Heart left ventricle (tissue), 16 donors: ENCODE measurements around the gene DNM2. TPM values are rescaled to one million over a fixed set of nuclear protein-coding genes. Genes with fewer than 3 reads are reported as not detected.

Source experiments
- ATAC-seq, 4 donors: fragments of 200-7000 bp; cut with Tn5 transposase; one replicate each; pipeline ENCODE4 v1.9.1; 2020 to 2022; ENCODE audit warnings: moderate library complexity in 4 of 4, mild to moderate bottlenecking in 3 of 4, moderate number of reproducible peaks in 1 of 4
- DNase-seq, 5 donors: peaks; one replicate each; pipeline ENCODE4 v3.0.0-alpha.2; 2020
- H3K27ac ChIP-seq, 12 donors: fragments of 200-600 bp; sonication (generic) in 4 of 12; one replicate each; pipeline versions ENCODE4 v1.5.0 to v1.8.0; 2016 to 2022; ENCODE audit warnings: mild to moderate bottlenecking in 2 of 12
- H3K27me3 ChIP-seq, 9 donors: fragments of 200-600 bp; sonication (generic) in 2 of 9; one replicate each; pipeline versions ENCODE4 v1.5.1 to v1.8.0; 2016 to 2022; ENCODE audit warnings: mild to moderate bottlenecking in 3 of 9
- H3K36me3 ChIP-seq, 9 donors: fragments of 200-600 bp; sonication (generic) in 2 of 9; one replicate each; pipeline versions ENCODE4 v1.5.0 to v1.8.0; 2018 to 2022; ENCODE audit warnings: mild to moderate bottlenecking in 2 of 9
- H3K4me1 ChIP-seq, 12 donors: fragments of 200-600 bp; sonication (generic) in 4 of 12; one replicate each; pipeline versions ENCODE4 v1.5.0 to v1.8.0; 2016 to 2022; ENCODE audit warnings: mild to moderate bottlenecking in 3 of 12
- H3K4me3 ChIP-seq, 12 donors: fragments of 200-600 bp; sonication (generic) in 4 of 12; one replicate each; pipeline versions ENCODE4 v1.5.0 to v1.8.0; 2017 to 2022; ENCODE audit warnings: mild to moderate bottlenecking in 9 of 12, moderate library complexity in 4 of 12
- H3K9me3 ChIP-seq, 12 donors: fragments of 200-600 bp; sonication (generic) in 4 of 12; one replicate each; pipeline versions ENCODE4 v1.5.0 to v1.8.0; 2016 to 2022; ENCODE audit warnings: mild to moderate bottlenecking in 1 of 12
- POLR2A ChIP-seq, 2 donors: fragments of 450-650 bp; IDR thresholded peaks; one replicate each; pipeline ENCODE4 v1.6.1; 2017; ENCODE audit warnings: antibody characterized with exemption in 2 of 2, mild to moderate bottlenecking in 2 of 2, moderate library complexity in 2 of 2
- WGBS, 4 donors: extraction: QIAGEN DNeasy Blood & Tissue Kit in 2 of 4; methylation state at CpG; one replicate each; pipeline versions ENCODE4 v1.1.5 to v1.1.7; 2013 to 2018; 5-methylcytosine and 5-hydroxymethylcytosine counted together
- intact Hi-C, 10 donors: fragments of 100-400 bp; cut with DNase I; formaldehyde crosslinking; loops; one replicate each; pipeline versions ENCODE4 v1.11.1 to v1.14.2; 2022
- polyA plus RNA-seq, 2 donors: library from polyadenylated mRNA; stranded (reverse); fragments of 200-250 nt; gene quantifications; one replicate each; pipeline ENCODE4 v1.2.3, GENCODE V29; 2013
- total RNA-seq, 9 donors: library from RNA; depleted of rRNA in 2 of 9; stranded (reverse); fragments of >200 nt in 2 of 9; fragmentation: NEBNext Ultra II Directional in 3 of 9; extraction: Animal tissue kit (Norgen Biotek cat#: 25700) in 3 of 9; gene quantifications; one replicate each; pipeline versions ENCODE4 v1.1.0 to v1.2.4, GENCODE V29; 2016 to 2023
- TF ChIP-seq, protein P1 (sequence below), 12 donors: fragments of 200-600 bp; sonication (generic) in 4 of 12; IDR thresholded peaks; one replicate each; pipeline versions ENCODE4 v1.5.0 to v1.8.0; 2018 to 2022; ENCODE audit warnings: antibody characterized with exemption in 12 of 12, mild to moderate bottlenecking in 5 of 12
- donor health status: ischemic (EF 13 %, LVEDD 7.1; RV severe dilation, severe dysfunction).
- donor health status: healthy with polysubstance abuse.
- donor health status: DM: no; HTN: yes; CAD: no.
- donor health status: DM: no; HTN: no; CAD: no.
- donor health status: ischemic (EF 25% LVEDD 6.9; RV normal size, moderate dysfunction).
- donor health status: ischemic (EF 25% LVEDD 5.7; RV mildly dilated, moderate dysfunction).
- donor health status: healthy.
- donor health status: DM: yes; HTN: yes; CAD: no.
- donor health status: ischemic (EF 35%, LVEDD 5.7; RV mildly dilated, moderate dysfunction).
- donor health status: nonischemic (EF 11% LVEDD 7.7; RV severe dilation, severe dysfunction).
- donor health status: DM: yes; HTN: yes; CAD: no.
- donor health status: PGD.
- donor health status: ischemic (EF 29% LVEDD 5.4; RV normal size, mild dysfunction).
- donor health status: nonischemic (EF 23%, LVEDD 6.1; RV moderate dilation, normal function).

Gene DNM2
- total and polyA plus RNA-seq, 11 donors = 98.9 to 204 (median 131) TPM

DNA sequence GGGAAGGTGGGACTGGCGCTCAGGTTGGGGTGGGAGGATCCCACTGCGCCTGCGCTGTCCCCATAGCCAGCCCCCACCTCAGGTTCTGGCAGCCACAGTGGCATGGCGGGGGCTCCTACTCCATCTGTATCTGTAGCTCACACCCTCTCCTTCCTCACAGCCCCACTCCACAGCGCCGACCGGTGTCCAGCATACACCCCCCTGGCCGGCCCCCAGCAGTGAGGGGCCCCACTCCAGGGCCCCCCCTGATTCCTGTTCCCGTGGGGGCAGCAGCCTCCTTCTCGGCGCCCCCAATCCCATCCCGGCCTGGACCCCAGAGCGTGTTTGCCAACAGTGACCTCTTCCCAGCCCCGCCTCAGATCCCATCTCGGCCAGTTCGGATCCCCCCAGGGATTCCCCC, 112.1 kb downstream of the DNM2 start:
- DNase-seq (peak in 1 of 5 donors; percentile 30), ATAC-seq (peak in 2 of 4 donors; percentile 1 to 2)
- Histone ChIP-seq H3K4me1 (peaks cover 0 to 5% (median 0%) of the 10 kb centered on the region in 12 donors), H3K27ac (no peak overlapping the region), H3K4me3 (no peak overlapping the region), H3K27me3 (no peaks in the 10 kb centered on the region), H3K9me3 (no peaks in the 10 kb centered on the region), H3K36me3 (peaks cover under 1 to 95% (median 83%) of the 10 kb centered on the region in 9 donors)
- 86 to 93% (median 86%) methylated on average over 14 to 16 of the region's 16 CpGs for WGBS, 4 donors
- TF ChIP-seq POLR2A (IDR thresholded peaks at IDR 0.05) = no peak
- TF ChIP-seq, protein P1, sequence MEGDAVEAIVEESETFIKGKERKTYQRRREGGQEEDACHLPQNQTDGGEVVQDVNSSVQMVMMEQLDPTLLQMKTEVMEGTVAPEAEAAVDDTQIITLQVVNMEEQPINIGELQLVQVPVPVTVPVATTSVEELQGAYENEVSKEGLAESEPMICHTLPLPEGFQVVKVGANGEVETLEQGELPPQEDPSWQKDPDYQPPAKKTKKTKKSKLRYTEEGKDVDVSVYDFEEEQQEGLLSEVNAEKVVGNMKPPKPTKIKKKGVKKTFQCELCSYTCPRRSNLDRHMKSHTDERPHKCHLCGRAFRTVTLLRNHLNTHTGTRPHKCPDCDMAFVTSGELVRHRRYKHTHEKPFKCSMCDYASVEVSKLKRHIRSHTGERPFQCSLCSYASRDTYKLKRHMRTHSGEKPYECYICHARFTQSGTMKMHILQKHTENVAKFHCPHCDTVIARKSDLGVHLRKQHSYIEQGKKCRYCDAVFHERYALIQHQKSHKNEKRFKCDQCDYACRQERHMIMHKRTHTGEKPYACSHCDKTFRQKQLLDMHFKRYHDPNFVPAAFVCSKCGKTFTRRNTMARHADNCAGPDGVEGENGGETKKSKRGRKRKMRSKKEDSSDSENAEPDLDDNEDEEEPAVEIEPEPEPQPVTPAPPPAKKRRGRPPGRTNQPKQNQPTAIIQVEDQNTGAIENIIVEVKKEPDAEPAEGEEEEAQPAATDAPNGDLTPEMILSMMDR (IDR thresholded peaks at IDR 0.05) = no peak
- intact Hi-C loops = no loop called here

DNA sequence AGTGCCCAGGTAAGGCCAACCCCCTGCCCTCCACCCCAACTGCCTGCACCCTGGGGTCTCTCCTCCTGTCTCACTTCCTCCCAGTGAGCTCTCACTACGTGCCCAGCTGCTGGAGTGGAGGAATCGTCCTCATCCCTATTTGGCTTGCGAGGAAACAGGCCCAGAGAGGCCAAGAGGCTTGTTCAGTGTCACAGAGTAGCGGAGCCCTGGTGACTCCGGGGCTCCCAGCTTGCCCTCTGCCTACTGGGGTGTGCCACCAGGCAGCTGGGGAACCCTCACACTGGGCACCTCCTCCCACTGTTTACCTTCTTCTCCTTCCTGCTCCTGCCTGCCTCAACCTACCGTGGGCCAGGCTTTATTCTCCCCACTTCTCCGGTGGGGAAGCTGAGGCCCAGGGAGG, 112.5 kb downstream of the DNM2 start:
- WGBS, 4 donors = 78 to 89% (median 88%) methylated on average over 6 to 7 of the region's 7 CpGs
- H3K36me3 ChIP-seq = peaks cover 0 to 91% (median 79%) of the 10 kb centered on the region in 9 donors

DNA sequence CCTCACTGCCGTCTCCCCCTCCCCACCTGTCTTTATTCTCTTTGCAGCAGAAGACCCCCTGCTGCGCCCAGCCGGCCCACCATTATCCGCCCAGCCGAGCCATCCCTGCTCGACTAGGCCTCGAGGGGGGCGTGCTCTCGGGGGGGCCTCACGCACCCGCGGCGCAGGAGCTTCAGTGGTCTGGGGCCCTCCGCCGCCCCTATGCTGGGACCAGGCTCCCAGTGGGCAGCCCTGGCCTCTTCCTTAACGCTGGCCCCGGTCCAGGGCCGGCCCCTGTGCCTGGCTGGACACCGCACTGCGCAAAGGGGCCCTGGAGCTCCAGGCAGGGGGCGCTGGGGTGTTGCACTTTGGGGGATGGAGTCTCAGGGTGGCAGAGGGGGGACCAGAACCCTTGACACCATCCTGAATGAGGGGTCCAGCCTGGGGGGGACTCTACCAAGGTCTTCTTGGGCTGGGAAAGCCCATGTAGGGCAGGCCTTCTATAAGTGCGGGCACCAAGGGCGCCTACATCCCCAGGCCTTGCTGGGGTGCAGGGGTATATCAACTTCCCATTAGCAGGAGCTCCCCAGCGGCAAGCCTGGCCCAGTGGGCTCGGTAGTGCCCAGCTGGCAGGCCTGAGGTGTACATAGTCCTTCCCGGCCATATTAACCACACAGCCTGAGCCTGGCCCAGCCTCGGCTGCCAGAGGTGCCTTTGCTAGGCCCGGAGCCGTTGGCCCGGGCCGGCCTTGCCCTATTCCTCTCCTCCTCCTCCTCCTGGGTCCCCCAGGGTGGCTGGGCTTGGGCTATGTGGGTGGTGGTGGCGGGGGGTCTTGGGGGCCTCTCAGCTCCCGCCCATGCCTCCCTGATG, 113.3 kb downstream of the DNM2 start:
- Histone ChIP-seq H3K4me3 (no peak overlapping the region), H3K36me3 (peaks cover 0 to 83% (median 72%) of the 10 kb centered on the region in 9 donors), H3K27ac (no peak overlapping the region), H3K27me3 (no peaks in the 10 kb centered on the region), H3K9me3 (no peaks in the 10 kb centered on the region), H3K4me1 (peaks cover 0 to 9% (median 4%) of the 10 kb centered on the region in 12 donors)
- TF ChIP-seq POLR2A (IDR thresholded peaks at IDR 0.05) = no peak
- TF ChIP-seq, protein P1 (IDR thresholded peaks at IDR 0.05) = no peak
- WGBS, 4 donors = 78 to 88% (median 86%) methylated on average over 8 to 33 of the region's 33 CpGs
- ATAC-seq = no peak
- no peak for DNase-seq
- intact Hi-C loops = no loop called here

More for the DNA sequence above, 112.5 kb downstream of the DNM2 start:
- peaks cover 0 to 5% (median 2%) of the 10 kb centered on the region in 12 donors for H3K4me1 ChIP-seq
- H3K9me3 ChIP-seq = no peaks in the 10 kb centered on the region
- no peak overlapping the region for H3K27ac ChIP-seq
- DNase-seq (no peak), ATAC-seq (no peak)
- intact Hi-C loops = no loop called here
- H3K4me3 ChIP-seq = no peak overlapping the region
- TF ChIP-seq, protein P1 (IDR thresholded peaks at IDR 0.05) = no peak
- TF ChIP-seq POLR2A (IDR thresholded peaks at IDR 0.05) = no peak
- H3K27me3 ChIP-seq = no peaks in the 10 kb centered on the region
